H1 (cell line): Measurements from ENCODE around the gene KIAA0319L. TPM values are rescaled to one million over a fixed set of nuclear protein-coding genes. Genes with fewer than 3 reads are reported as not detected.

ENCODE experiments used
- CHD7 ChIP-seq: fragments of 300-600 bp; sonication (generic); IDR thresholded peaks from 2 replicates; pipeline ENCODE4 v1.7.1; 2012; ENCODE audit warnings: low read length, moderate library complexity, mild to moderate bottlenecking, inconsistent platforms; ENCODE audit not compliant: insufficient replicate concordance
- CTCF ChIP-seq, 3 experiments: IDR thresholded peaks; 1 replicate in 2 of 3; 2 replicates in 1 of 3; pipeline versions ENCODE4 v1.5.1 to v1.6.1; 2011; ENCODE audit warnings: low read length in 3 of 3, mild to moderate bottlenecking in 3 of 3, inconsistent platforms in 2 of 3, low read depth in 1 of 3, moderate library complexity in 1 of 3; ENCODE audit not compliant: insufficient read depth in 1 of 3; ENCODE audit errors: control extremely low read depth in 1 of 3
- POLR2A ChIP-seq, 2 experiments: IDR thresholded peaks; 1 replicate in 1 of 2; 2 replicates in 1 of 2; pipeline ENCODE4 v1.6.1; 2011; ENCODE audit warnings: low read depth in 2 of 2, low read length in 2 of 2, mild to moderate bottlenecking in 2 of 2; ENCODE audit errors: control extremely low read depth in 1 of 2
- polyA plus RNA-seq, 7 experiments: library from polyadenylated mRNA; depleted of rRNA in 3 of 7; stranded (reverse) in 5 of 7; unstranded in 2 of 7; fragments of >200 nt in 5 of 7; fragments of 200-250 nt in 2 of 7; gene quantifications; 1 replicate in 5 of 7; 2 replicates in 1 of 7; 4 replicates in 1 of 7; pipeline versions ENCODE4 v1.2.1 to v1.2.3, GENCODE V29; 2011 to 2013; ENCODE audit warnings: missing spikeins in 2 of 7, mixed read lengths in 2 of 7
- total RNA-seq: library from RNA; stranded (reverse); fragmentation: NEBNext Ultra II Directional; extraction: Animal tissue kit (Norgen Biotek cat#: 25700); gene quantifications from 2 replicates; pipeline ENCODE4 v1.2.1, GENCODE V29; 2021

KIAA0319L gene
- total and polyA plus RNA-seq, 2 of the 8 experiments (the other 6 are each of a cell fraction or from before 2014, with no cell fraction given): 40.1 to 55.7 TPM

GRCh38 chr1:35603468-35603867 lies 46.3 kb upstream of the KIAA0319L start (continued):
- TF ChIP-seq CHD7 (no peak), CTCF (IDR thresholded peaks at IDR 0.05; ENCODE audit: control extremely low read depth in 1 of 3, insufficient read depth in 1 of 3, low read depth in 1 of 3, low read length in 3 of 3) (no peak), POLR2A (IDR thresholded peaks at IDR 0.05; ENCODE audit: control extremely low read depth in 1 of 2, low read depth in 2 of 2, low read length in 2 of 2) (no peak)
- TF ChIP-seq, all 59 proteins: peak for 0
